HL-60 (cell line): ENCODE measurements around the gene NIN.

ENCODE experiments used
- DNase-seq, 2 experiments: peaks; one replicate each; pipeline ENCODE4 v3.0.0-alpha.2; 2010 to 2020; ENCODE audit warnings: low read depth in 1 of 2, low spot score in 1 of 2
- H3K27ac ChIP-seq: fragments of 250-450 bp; sonication (Bioruptor Pico); replicated peaks from 2 replicates; pipeline ENCODE4 v1.5.1; 2020; ENCODE audit warnings: mild to moderate bottlenecking, moderate library complexity
- H3K27me3 ChIP-seq: fragments of 250-450 bp; sonication (Bioruptor Pico); 2 replicates; pipeline ENCODE4 v1.5.1; 2021; ENCODE audit warnings: mild to moderate bottlenecking, moderate library complexity; ENCODE audit not compliant: insufficient read depth, poor library complexity, severe bottlenecking
- H3K4me3 ChIP-seq: replicated peaks from 2 replicates; pipeline ENCODE4 v1.5.1; 2011; ENCODE audit warnings: mild to moderate bottlenecking, control low read depth, low read length; ENCODE audit not compliant: insufficient read depth
- CTCF ChIP-seq: IDR thresholded peaks from one replicate; pipeline ENCODE4 v1.5.1; 2011; ENCODE audit warnings: low read length, control low read depth, inconsistent platforms; ENCODE audit not compliant: insufficient read depth
- GABPA ChIP-seq: IDR thresholded peaks from 2 replicates; pipeline ENCODE4 v1.6.1; 2012; ENCODE audit warnings: low read depth
- POLR2AphosphoS5 ChIP-seq: IDR thresholded peaks from 2 replicates; pipeline ENCODE4 v1.6.1; 2012; ENCODE audit warnings: low read depth
- REST ChIP-seq: IDR thresholded peaks from 2 replicates; pipeline ENCODE4 v1.6.1; 2012; ENCODE audit warnings: low read depth; ENCODE audit not compliant: insufficient replicate concordance
- SPI1 ChIP-seq: IDR thresholded peaks from 2 replicates; pipeline ENCODE4 v1.6.1; 2012; ENCODE audit warnings: low read depth, mild to moderate bottlenecking, borderline replicate concordance

Gene NIN

GRCh38 chr14:50717811-50718210 is 113.2 kb downstream of the NIN start:
- no peak overlapping the region for H3K4me3 ChIP-seq
- no peaks in the 10 kb centered on the region for H3K27me3 ChIP-seq
- TF ChIP-seq CTCF (no peak), GABPA (no peak), REST (no peak), SPI1 (no peak), POLR2AphosphoS5 (no peak)
- H3K27ac ChIP-seq, result no peak overlapping the region
- no peak for DNase-seq

GRCh38 chr14:50714450-50715073 is 116.4 kb downstream of the NIN start:
- TF ChIP-seq CTCF, result peak; percentile 43
- no peak for TF ChIP-seq GABPA
- no peak for TF ChIP-seq SPI1
- TF ChIP-seq REST, result no peak
- TF ChIP-seq POLR2AphosphoS5, result no peak
- Histone ChIP-seq H3K4me3 (no peak overlapping the region), H3K27me3 (no peaks in the 10 kb centered on the region), H3K27ac (no peak overlapping the region)
- peak in 1 of 2 experiments; percentile 8 for DNase-seq

- no peak overlapping the region for H3K27ac ChIP-seq
- no peak for TF ChIP-seq CTCF
- TF ChIP-seq REST, result no peak
- TF ChIP-seq GABPA, result no peak
- no peak for TF ChIP-seq SPI1
- TF ChIP-seq POLR2AphosphoS5, result no peak
- no peak for DNase-seq
- H3K4me3 ChIP-seq, result no peak overlapping the region
- H3K27me3 ChIP-seq, result no peaks in the 10 kb centered on the region
Measured at GRCh38 chr14:50711043-50711442, 119.9 kb downstream of the NIN start.
